Nephron progenitor cell (in vitro differentiated cells): ENCODE data around the gene LRGUK.
"Not testable (repeated sequence)": the region's sequence is repeated elsewhere in the genome, so short reads cannot be mapped to it uniquely, and the experiment has no call there.

Experiments
- DNase-seq: peaks from one replicate; pipeline ENCODE4 v3.0.0; 2021
- H3K27ac Mint-ChIP-seq: 2 replicates; pipeline ENCODE4 v1.8.0; 2021; ENCODE audit warnings: mild to moderate bottlenecking, moderate library complexity, mixed read lengths
- H3K27me3 Mint-ChIP-seq: 2 replicates; pipeline ENCODE4 v1.8.0; 2021; ENCODE audit warnings: mild to moderate bottlenecking, low read depth, mixed read lengths; ENCODE audit not compliant: poor library complexity
- H3K36me3 Mint-ChIP-seq: 2 replicates; pipeline ENCODE4 v1.8.0; 2021; ENCODE audit warnings: low read depth, mixed read lengths
- H3K4me1 Mint-ChIP-seq: 2 replicates; pipeline ENCODE4 v1.8.0; 2021; ENCODE audit warnings: mixed read lengths
- H3K4me3 Mint-ChIP-seq: 2 replicates; pipeline ENCODE4 v1.8.0; 2021; ENCODE audit warnings: mild to moderate bottlenecking, moderate library complexity, mixed read lengths
- H3K9me3 Mint-ChIP-seq: 2 replicates; pipeline ENCODE4 v1.8.0; 2021; ENCODE audit warnings: mild to moderate bottlenecking, moderate library complexity, mixed read lengths
- CTCF ChIP-seq: fragments of 200-600 bp; sonication (generic); IDR thresholded peaks from 2 replicates; pipeline ENCODE4 v1.5.0; 2021; ENCODE audit warnings: antibody characterized with exemption

LRGUK gene

GRCh38 chr7:134210976-134211663 lies 84.0 kb downstream of the LRGUK start:
- Mint-ChIP-seq H3K27me3 (no peaks in the 10 kb centered on the region), H3K27ac (no peak overlapping the region), H3K9me3 (no peaks in the 10 kb centered on the region)

GRCh38 chr7:134211817-134212216 lies 84.7 kb downstream of the LRGUK start:
- Mint-ChIP-seq H3K9me3 (no peaks in the 10 kb centered on the region), H3K36me3 (no peaks in the 10 kb centered on the region), H3K4me3 (no peak overlapping the region), H3K27ac (no peak overlapping the region), H3K27me3 (no peaks in the 10 kb centered on the region), H3K4me1 (peaks cover 6% of the 10 kb centered on the region)
- no peak for DNase-seq
- TF ChIP-seq CTCF = no peak

More at GRCh38 chr7:134210976-134211663, 84.0 kb downstream of the LRGUK start:
- Mint-ChIP-seq H3K4me1 (peaks cover 6% of the 10 kb centered on the region), H3K4me3 (no peak overlapping the region), H3K36me3 (no peaks in the 10 kb centered on the region)
- DNase-seq = no peak
- TF ChIP-seq CTCF = no peak

- Mint-ChIP-seq H3K4me3 (no peak overlapping the region), H3K27me3 (no peaks in the 10 kb centered on the region), H3K36me3 (no peaks in the 10 kb centered on the region), H3K27ac (peak overlapping the region; percentile 0), H3K4me1 (peaks cover 6% of the 10 kb centered on the region), H3K9me3 (no peaks in the 10 kb centered on the region)
- TF ChIP-seq CTCF = no peak
- DNase-seq = no peak
Measured at GRCh38 chr7:134212576-134213546, 85.7 kb downstream of the LRGUK start.

GRCh38 chr7:134220236-134220635 lies 93.1 kb downstream of the LRGUK start:
- no peak overlapping the region for H3K27ac Mint-ChIP-seq
- H3K4me3 Mint-ChIP-seq = no peak overlapping the region
- no peaks in the 10 kb centered on the region for H3K4me1 Mint-ChIP-seq
- H3K27me3 Mint-ChIP-seq = peaks cover 5% of the 10 kb centered on the region
- H3K36me3 Mint-ChIP-seq = no peaks in the 10 kb centered on the region
- H3K9me3 Mint-ChIP-seq = no peaks in the 10 kb centered on the region
- TF ChIP-seq CTCF = no peak
- DNase-seq = no peak

- not testable (repeated sequence) for H3K27me3 Mint-ChIP-seq, H3K4me3 Mint-ChIP-seq, H3K27ac Mint-ChIP-seq, H3K4me1 Mint-ChIP-seq, H3K36me3 Mint-ChIP-seq, DNase-seq
- peaks cover 15% of the 10 kb centered on the region for H3K9me3 Mint-ChIP-seq
Measured at GRCh38 chr7:134231296-134231695, 104.2 kb downstream of the LRGUK start.

- Mint-ChIP-seq H3K4me3 (no peak overlapping the region), H3K36me3 (peaks cover 7% of the 10 kb centered on the region), H3K4me1 (no peaks in the 10 kb centered on the region), H3K27me3 (no peaks in the 10 kb centered on the region), H3K9me3 (peaks cover 21% of the 10 kb centered on the region), H3K27ac (no peak overlapping the region)
- no peak for DNase-seq
- no peak for TF ChIP-seq CTCF
Measured at GRCh38 chr7:134234216-134234615, 107.1 kb downstream of the LRGUK start.
